IMR-90 (cell line): ENCODE results near the gene ADAMTSL1. TPM values are rescaled to one million over a fixed set of nuclear protein-coding genes. Genes with fewer than 3 reads are reported as not detected.

Experiments
- ATAC-seq: fragments of 200-7000 bp; cut with Tn5 transposase; 2 replicates; pipeline ENCODE4 v1.9.1; 2020; ENCODE audit warnings: low read depth, mild to moderate bottlenecking, moderate library complexity
- BruUV-seq: library from RNA; stranded (reverse); fragments of 400-500 nt; replicated peaks from 2 replicates; lab custom pipeline; 2021; lab: Mats Ljungman, UMichigan
- CTCF ChIA-PET: fragments of 300-600 bp; formaldehyde crosslinking; extraction: SDS; loops from one replicate; lab custom pipeline; 2021; ENCODE audit warnings: antibody characterized with exemption; lab: Yijun Ruan, JAX
- POLR2A ChIA-PET: fragments of 300-600 bp; sonication (Branson Sonifier 250); formaldehyde crosslinking; loops from one replicate; lab custom pipeline; 2022; ENCODE audit warnings: antibody characterized with exemption; ENCODE audit not compliant: unreplicated experiment; lab: Charles Lee
- DNase-seq: peaks from one replicate; pipeline ENCODE4 v3.0.0; 2013
- H2AFZ ChIP-seq: replicated peaks from 2 replicates; pipeline ENCODE3; 2013; ENCODE audit warnings: low read length, mild to moderate bottlenecking; ENCODE audit not compliant: poor library complexity
- H2AK5ac ChIP-seq: 2 replicates; pipeline ENCODE4 v1.6.1; 2013; ENCODE audit warnings: low read depth, low read length, inconsistent platforms
- H2AK9ac ChIP-seq: replicated peaks from 2 replicates; pipeline ENCODE3; 2013; ENCODE audit warnings: mild to moderate bottlenecking, low read depth, low read length, moderate library complexity; ENCODE audit not compliant: poor library complexity
- H2BK120ac ChIP-seq: 2 replicates; pipeline ENCODE4 v1.6.1; 2013; ENCODE audit warnings: low read depth, low read length, inconsistent platforms
- H2BK15ac ChIP-seq: 3 replicates; pipeline ENCODE4 v1.6.1; 2013; ENCODE audit warnings: low read depth, low read length, inconsistent platforms
- H2BK20ac ChIP-seq: 2 replicates; pipeline ENCODE4 v1.6.1; 2013; ENCODE audit warnings: low read depth, mild to moderate bottlenecking, inconsistent platforms, low read length, moderate library complexity
- H2BK5ac ChIP-seq: 2 replicates; pipeline ENCODE4 v1.6.1; 2013; ENCODE audit warnings: mild to moderate bottlenecking, low read depth, low read length, inconsistent platforms; ENCODE audit not compliant: poor library complexity, severe bottlenecking
- H3K14ac ChIP-seq: replicated peaks from 2 replicates; pipeline ENCODE4 v1.6.1; 2013; ENCODE audit warnings: low read depth, low read length, inconsistent platforms
- H3K18ac ChIP-seq: 2 replicates; pipeline ENCODE4 v1.6.1; 2013; ENCODE audit warnings: low read depth, low read length, control low read depth
- H3K23ac ChIP-seq: 2 replicates; pipeline ENCODE4 v1.6.1; 2013; ENCODE audit warnings: low read depth, low read length, inconsistent platforms
- H3K27ac ChIP-seq: 2 replicates; pipeline ENCODE4 v1.5.1; 2013; ENCODE audit warnings: mild to moderate bottlenecking, control low read depth, low read length; ENCODE audit not compliant: insufficient read depth
- H3K27me3 ChIP-seq: 2 replicates; pipeline ENCODE4 v1.6.1; 2013; ENCODE audit warnings: low read length; ENCODE audit not compliant: control insufficient read depth, insufficient read depth
- H3K36me3 ChIP-seq: 2 replicates; pipeline ENCODE4 v1.6.1; 2013; ENCODE audit warnings: low read length, mixed read lengths; ENCODE audit not compliant: control insufficient read depth, insufficient read depth
- H3K4ac ChIP-seq: 2 replicates; pipeline ENCODE4 v1.6.1; 2013; ENCODE audit warnings: low read depth, low read length, inconsistent platforms
- H3K4me1 ChIP-seq: 2 replicates; pipeline ENCODE4 v1.6.1; 2013; ENCODE audit warnings: low read length, mixed read lengths; ENCODE audit not compliant: control insufficient read depth, insufficient read depth
- H3K4me2 ChIP-seq: 2 replicates; pipeline ENCODE4 v1.6.1; 2013; ENCODE audit warnings: low read depth, mild to moderate bottlenecking, control low read depth, low read length, moderate library complexity
- H3K4me3 ChIP-seq: 2 replicates; pipeline ENCODE4 v1.5.1; 2013; ENCODE audit warnings: low read depth, mild to moderate bottlenecking, control low read depth, low read length, moderate library complexity; ENCODE audit not compliant: insufficient read depth
- H3K56ac ChIP-seq: 2 replicates; pipeline ENCODE4 v1.6.1; 2013; ENCODE audit warnings: low read length, inconsistent platforms; ENCODE audit not compliant: insufficient read depth; ENCODE audit errors: extremely low read depth
- H3K79me1 ChIP-seq, 2 experiments: 2 replicates each; pipeline ENCODE4 v1.6.1; 2013; ENCODE audit warnings: low read length in 2 of 2, inconsistent platforms in 1 of 2, low read depth in 1 of 2
- H3K9ac ChIP-seq: 2 replicates; pipeline ENCODE4 v1.6.1; 2013; ENCODE audit warnings: low read depth, low read length, control low read depth
- H3K9me1 ChIP-seq: 2 replicates; pipeline ENCODE4 v1.6.1; 2013; ENCODE audit warnings: low read length, inconsistent platforms; ENCODE audit not compliant: insufficient read depth
- H3K9me3 ChIP-seq: 2 replicates; pipeline ENCODE4 v1.6.1; 2013; ENCODE audit warnings: low read length; ENCODE audit not compliant: control insufficient read depth, insufficient read depth
- H4K20me1 ChIP-seq: 2 replicates; pipeline ENCODE4 v1.6.1; 2013; ENCODE audit warnings: low read length, inconsistent platforms; ENCODE audit not compliant: insufficient read depth
- H4K5ac ChIP-seq: 2 replicates; pipeline ENCODE4 v1.6.1; 2013; ENCODE audit warnings: mild to moderate bottlenecking, low read depth, low read length, control low read depth
- H4K8ac ChIP-seq, 2 experiments: 2 replicates each; pipeline ENCODE4 v1.6.1; 2013; ENCODE audit warnings: low read depth in 2 of 2, low read length in 2 of 2, control low read depth in 1 of 2, inconsistent platforms in 1 of 2
- H4K91ac ChIP-seq: 2 replicates; pipeline ENCODE4 v1.6.1; 2013; ENCODE audit warnings: low read depth, low read length, inconsistent platforms; ENCODE audit not compliant: insufficient read depth
- CHD1 ChIP-seq: IDR thresholded peaks from 2 replicates; pipeline ENCODE4 v1.6.1; 2012; ENCODE audit warnings: low read depth, low read length, improper control_type of control experiment
- FOS ChIP-seq: fragments of 150-350 bp; IDR thresholded peaks from 2 replicates; pipeline ENCODE4 v1.6.1; 2016; ENCODE audit warnings: low read depth, low read length
- RFX5 ChIP-seq: IDR thresholded peaks from 2 replicates; pipeline ENCODE4 v1.8.0; 2012; ENCODE audit warnings: low read depth, mild to moderate bottlenecking, low read length, moderate library complexity
- SMC3 ChIP-seq: fragments of 150-350 bp; IDR thresholded peaks from 2 replicates; pipeline ENCODE4 v1.6.1; 2016; ENCODE audit warnings: low read depth, mild to moderate bottlenecking, antibody characterized with exemption, low read length, moderate library complexity
- WGBS, 2 experiments: methylation state at CpG; one replicate each; pipeline versions ENCODE4 v1.1.5 to v1.1.7; 2013; ENCODE audit warnings: missing lambda C conversion rate in 2 of 2; ENCODE audit not compliant: insufficient read length in 1 of 2; ENCODE audit errors: extremely low coverage in 2 of 2; 5-methylcytosine and 5-hydroxymethylcytosine counted together
- dilution Hi-C: fragments of 300-500 bp; cut with HindIII; formaldehyde crosslinking; loops from one replicate; pipeline ENCODE4 v1.14.3; 2018; ENCODE audit warnings: low sequenced_read_pairs; ENCODE audit not compliant: unreplicated experiment
- in situ Hi-C: fragments of 300-500 bp; cut with MboI; formaldehyde crosslinking; loops from 3 replicates; pipeline ENCODE4 v1.14.3; 2019; ENCODE audit warnings: low sequenced_read_pairs, inconsistent platforms, mixed read lengths
- intact Hi-C: fragments of 100-400 bp; cut with micrococcal nuclease; formaldehyde crosslinking; loops from 2 replicates; pipeline ENCODE4 v1.10.0; 2022
- polyA plus RNA-seq, 3 experiments: library from polyadenylated mRNA; depleted of rRNA; stranded (reverse); fragments of >200 nt; gene quantifications; 2 replicates each; pipeline ENCODE4 v1.2.3, GENCODE V29; 2012; ENCODE audit warnings: low replicate concordance in 1 of 3
- total RNA-seq: library from RNA; depleted of rRNA; stranded (reverse); fragments of >200 nt; gene quantifications from 2 replicates; pipeline ENCODE4 v1.2.3, GENCODE V29; 2012

The ADAMTSL1 gene
- total and polyA plus RNA-seq, 2 of the 4 experiments (the other 2 are of a cell fraction): 38.2 to 62.2 TPM

GRCh38 chr9:18457510-18457909 lies 16.4 kb upstream of the ADAMTSL1 start:
- Histone ChIP-seq H3K4me3 (no peak overlapping the region), H3K4me2 (no peak overlapping the region), H3K23ac (no peak overlapping the region), H3K27ac (no peak overlapping the region), H4K20me1 (no peaks in the 10 kb centered on the region), H3K18ac (no peak overlapping the region), H3K4ac (no peak overlapping the region), H2AK9ac (no peak overlapping the region), H2BK15ac (no peak overlapping the region), H3K79me1 (no peaks in the 10 kb centered on the region), H4K5ac (no peak overlapping the region), H4K8ac (no peak overlapping the region), H2BK5ac (no peak overlapping the region), H4K91ac (no peak overlapping the region), H3K56ac (no peak overlapping the region), H2AK5ac (no peak overlapping the region; the same call in 1 of the 2 replicates), H3K27me3 (no peaks in the 10 kb centered on the region), H2BK120ac (no peak overlapping the region; the same call in 1 of the 2 replicates), H3K9me3 (no peaks in the 10 kb centered on the region), H2AFZ (no peak overlapping the region), H3K9ac (no peak overlapping the region), H3K14ac (no peak overlapping the region), H2BK20ac (no peak overlapping the region), H3K36me3 (no peaks in the 10 kb centered on the region), H3K4me1 (no peaks in the 10 kb centered on the region), H3K9me1 (0 out of 2 replicates have a peak, but pooled peaks cover 3% of the 10 kb centered on the region)
- DNase-seq (peak; percentile 42), ATAC-seq (peak; percentile 42; the same call in 1 of the 2 replicates)
- ChIA-PET POLR2A (no interaction called here), CTCF (interaction anchor here (0.6 to 0.9 kb wide), 2 partner anchors 15 kb away, joined by 3 read pairs; no protein-coding TSS in a partner anchor)
- in situ Hi-C loops (no loop called here), intact Hi-C loops (no loop called here), dilution Hi-C loops (no loop called here)
- TF ChIP-seq RFX5: no peak
- TF ChIP-seq SMC3: no peak
- TF ChIP-seq CHD1: no peak
- TF ChIP-seq FOS: no peak
- BruUV-seq: no TSS peak
- WGBS, 2 experiments: no CpG with 5 or more reads among the region's 2 CpGs
